ENCODE measurements around the gene TFAP2B. TPM values are rescaled to one million over a fixed set of nuclear protein-coding genes. Genes with fewer than 3 reads are reported as not detected.

Gene TFAP2B
- total and polyA plus RNA-seq, 2 donors (not counting 1 experiment from before 2014, with no cell fraction given), result not detected

GRCh38 chr6:50825375-50826036 is 6.8 kb downstream of the TFAP2B start:
- Histone ChIP-seq H3K27ac (ENCODE audit: insufficient read depth, low read length) (no peak overlapping the region), H3K79me2 (ENCODE audit: control insufficient read depth, insufficient read depth, low read length) (no peaks in the 10 kb centered on the region), H3K36me3 (ENCODE audit: control insufficient read depth, insufficient read depth, low read length) (no peaks in the 10 kb centered on the region), H3K4me1 (ENCODE audit: control insufficient read depth, extremely low read depth, insufficient read depth, low read length) (no peaks in the 10 kb centered on the region), H2AFZ (ENCODE audit: low read length) (no peak overlapping the region), H4K20me1 (ENCODE audit: control insufficient read depth, extremely low read depth, insufficient read depth, low read length) (no peaks in the 10 kb centered on the region), H3K9ac (ENCODE audit: insufficient read depth, low read length) (no peak overlapping the region), H3K4me3 (replicated peaks in 1 of 4; ENCODE audit: control extremely low read depth in 1 of 4, insufficient read depth in 1 of 4, low read depth in 3 of 4, low read length in 4 of 4) (no peak overlapping the region), H3K9me3 (ENCODE audit: control insufficient read depth, insufficient read depth, low read depth, low read length) (no peaks in the 10 kb centered on the region), H3K4me2 (ENCODE audit: extremely low read depth, insufficient read depth, low read length) (no peak overlapping the region), H3K27me3 (ENCODE audit: control insufficient read depth, insufficient read depth, low read length) (peaks cover 25% of the 10 kb centered on the region)
- DNase-seq (ENCODE audit: low read depth in 2 of 2), result no peak
- TF ChIP-seq EZH2 (IDR thresholded peaks at IDR 0.05; ENCODE audit: low read length, missing control alignments), result no peak
- TF ChIP-seq, protein P1, sequence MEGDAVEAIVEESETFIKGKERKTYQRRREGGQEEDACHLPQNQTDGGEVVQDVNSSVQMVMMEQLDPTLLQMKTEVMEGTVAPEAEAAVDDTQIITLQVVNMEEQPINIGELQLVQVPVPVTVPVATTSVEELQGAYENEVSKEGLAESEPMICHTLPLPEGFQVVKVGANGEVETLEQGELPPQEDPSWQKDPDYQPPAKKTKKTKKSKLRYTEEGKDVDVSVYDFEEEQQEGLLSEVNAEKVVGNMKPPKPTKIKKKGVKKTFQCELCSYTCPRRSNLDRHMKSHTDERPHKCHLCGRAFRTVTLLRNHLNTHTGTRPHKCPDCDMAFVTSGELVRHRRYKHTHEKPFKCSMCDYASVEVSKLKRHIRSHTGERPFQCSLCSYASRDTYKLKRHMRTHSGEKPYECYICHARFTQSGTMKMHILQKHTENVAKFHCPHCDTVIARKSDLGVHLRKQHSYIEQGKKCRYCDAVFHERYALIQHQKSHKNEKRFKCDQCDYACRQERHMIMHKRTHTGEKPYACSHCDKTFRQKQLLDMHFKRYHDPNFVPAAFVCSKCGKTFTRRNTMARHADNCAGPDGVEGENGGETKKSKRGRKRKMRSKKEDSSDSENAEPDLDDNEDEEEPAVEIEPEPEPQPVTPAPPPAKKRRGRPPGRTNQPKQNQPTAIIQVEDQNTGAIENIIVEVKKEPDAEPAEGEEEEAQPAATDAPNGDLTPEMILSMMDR (conservative IDR thresholded peaks at IDR 0.05 in 1 of 2, IDR thresholded peaks at IDR 0.05 in 1 of 2; ENCODE audit: low read depth in 1 of 2, low read length in 2 of 2), result no peak

DNA sequence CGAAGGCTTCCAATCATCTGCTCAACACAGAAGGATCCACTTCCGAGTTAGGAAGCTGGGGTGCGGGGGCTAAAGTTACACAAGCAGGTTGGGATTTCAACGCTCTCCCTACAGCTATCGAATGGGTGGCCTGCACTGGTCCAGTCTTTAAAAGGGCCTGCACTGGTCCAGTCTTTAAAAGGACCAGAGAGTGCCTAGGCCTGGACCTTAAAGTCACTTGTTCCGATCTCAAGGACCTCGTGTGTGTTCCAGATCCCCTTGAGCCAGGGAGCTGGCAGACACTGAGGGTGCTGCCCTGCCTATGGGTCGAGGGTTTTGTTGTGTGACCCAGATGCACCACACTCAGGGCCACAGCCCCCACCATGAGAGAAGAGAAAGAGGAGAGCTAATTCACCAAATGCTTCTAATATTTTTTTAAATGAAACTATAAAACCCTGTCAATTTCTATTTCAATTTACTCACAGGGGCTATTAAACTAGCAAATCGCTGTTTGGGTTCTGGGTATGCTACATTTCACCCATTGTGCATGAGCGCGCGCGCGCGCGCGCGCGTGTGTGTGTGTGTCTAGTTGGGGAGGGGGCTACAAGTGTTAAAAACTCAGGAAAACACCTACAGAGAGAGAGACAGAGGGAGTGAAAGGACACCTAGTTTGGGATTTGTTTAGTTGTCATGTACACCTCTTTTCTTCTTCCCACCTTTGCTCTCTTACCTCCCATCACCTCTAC is 7.5 kb downstream of the TFAP2B start:
- H4K20me1 ChIP-seq (ENCODE audit: control insufficient read depth, extremely low read depth, insufficient read depth, low read length), result no peaks in the 10 kb centered on the region
- no peaks in the 10 kb centered on the region for H3K79me2 ChIP-seq (ENCODE audit: control insufficient read depth, insufficient read depth, low read length)
- TF ChIP-seq, protein P1 (conservative IDR thresholded peaks at IDR 0.05 in 1 of 2, IDR thresholded peaks at IDR 0.05 in 1 of 2; ENCODE audit: low read depth in 1 of 2, low read length in 2 of 2), result no peak
- peak; percentile 46 for TF ChIP-seq EZH2 (IDR thresholded peaks at IDR 0.05; ENCODE audit: low read length, missing control alignments)
- H3K36me3 ChIP-seq (ENCODE audit: control insufficient read depth, insufficient read depth, low read length), result no peaks in the 10 kb centered on the region
- H3K9ac ChIP-seq (ENCODE audit: insufficient read depth, low read length), result no peak overlapping the region
- H3K9me3 ChIP-seq (ENCODE audit: control insufficient read depth, insufficient read depth, low read depth, low read length), result no peaks in the 10 kb centered on the region
- no peak overlapping the region for H3K4me3 ChIP-seq (replicated peaks in 1 of 4; ENCODE audit: control extremely low read depth in 1 of 4, insufficient read depth in 1 of 4, low read depth in 3 of 4, low read length in 4 of 4)
- no peak overlapping the region for H2AFZ ChIP-seq (ENCODE audit: low read length)
- H3K27ac ChIP-seq (ENCODE audit: insufficient read depth, low read length), result no peak overlapping the region
- no peak for DNase-seq (ENCODE audit: low read depth in 2 of 2)
- no peaks in the 10 kb centered on the region for H3K4me1 ChIP-seq (ENCODE audit: control insufficient read depth, extremely low read depth, insufficient read depth, low read length)
- H3K27me3 ChIP-seq (ENCODE audit: control insufficient read depth, insufficient read depth, low read length), result peaks cover 22% of the 10 kb centered on the region
- H3K4me2 ChIP-seq (ENCODE audit: extremely low read depth, insufficient read depth, low read length), result no peak overlapping the region

GRCh38 chr6:50826803-50827202 is 8.1 kb downstream of the TFAP2B start:
- H3K4me3 ChIP-seq (replicated peaks in 1 of 4; ENCODE audit: control extremely low read depth in 1 of 4, insufficient read depth in 1 of 4, low read depth in 3 of 4, low read length in 4 of 4), result no peak overlapping the region
- no peak for DNase-seq (ENCODE audit: low read depth in 2 of 2)
- H2AFZ ChIP-seq (ENCODE audit: low read length), result no peak overlapping the region
- H4K20me1 ChIP-seq (ENCODE audit: control insufficient read depth, extremely low read depth, insufficient read depth, low read length), result no peaks in the 10 kb centered on the region
- TF ChIP-seq, protein P1 (conservative IDR thresholded peaks at IDR 0.05 in 1 of 2, IDR thresholded peaks at IDR 0.05 in 1 of 2; ENCODE audit: low read depth in 1 of 2, low read length in 2 of 2), result no peak
- no peak for TF ChIP-seq EZH2 (IDR thresholded peaks at IDR 0.05; ENCODE audit: low read length, missing control alignments)
- no peaks in the 10 kb centered on the region for H3K79me2 ChIP-seq (ENCODE audit: control insufficient read depth, insufficient read depth, low read length)
- H3K4me2 ChIP-seq (ENCODE audit: extremely low read depth, insufficient read depth, low read length), result no peak overlapping the region
- no peaks in the 10 kb centered on the region for H3K9me3 ChIP-seq (ENCODE audit: control insufficient read depth, insufficient read depth, low read depth, low read length)
- no peak overlapping the region for H3K9ac ChIP-seq (ENCODE audit: insufficient read depth, low read length)
- H3K4me1 ChIP-seq (ENCODE audit: control insufficient read depth, extremely low read depth, insufficient read depth, low read length), result no peaks in the 10 kb centered on the region
- H3K36me3 ChIP-seq (ENCODE audit: control insufficient read depth, insufficient read depth, low read length), result no peaks in the 10 kb centered on the region
- H3K27ac ChIP-seq (ENCODE audit: insufficient read depth, low read length), result no peak overlapping the region
- peaks cover 18% of the 10 kb centered on the region for H3K27me3 ChIP-seq (ENCODE audit: control insufficient read depth, insufficient read depth, low read length)

Measured in fibroblast of lung (primary cell).